ENCODE measurements around the gene RGS9. TPM values are rescaled to one million over a fixed set of nuclear protein-coding genes. Genes with fewer than 3 reads are reported as not detected.
A peak's percentile ranks its signal among the peaks of the same experiment; 100 is the strongest.

Gene RGS9
- total and polyA plus RNA-seq, 2 experiments from 2014 or later, result 3.1 to 3.3 TPM

DNA sequence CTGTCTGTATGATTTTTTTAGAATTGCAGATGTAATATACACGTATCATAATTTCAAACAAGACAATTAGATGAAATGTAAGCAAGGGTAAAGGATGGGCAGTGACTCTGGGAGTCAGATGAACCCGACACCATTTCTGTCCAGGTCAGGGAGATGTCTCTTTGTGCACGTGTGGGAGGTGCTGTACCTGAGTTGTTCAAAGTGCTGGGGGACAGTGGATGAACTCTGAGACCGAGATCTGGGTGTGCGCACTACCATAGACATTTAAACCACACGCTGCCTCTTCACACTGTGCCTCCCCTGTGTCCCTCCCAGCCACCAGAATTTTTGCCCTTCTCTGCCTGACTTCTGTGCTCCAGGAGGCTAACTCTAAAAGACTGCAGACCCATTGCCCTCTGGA is 5.9 kb upstream of the RGS9 start:
- WGBS (ENCODE audit: low lambda C conversion rate, missing lambda C conversion rate), result 74% methylated on average over 6 of the region's 6 CpGs
- TF ChIP-seq EZH2 (IDR thresholded peaks at IDR 0.05; ENCODE audit: borderline replicate concordance) (no peak), EZH2phosphoT487 (IDR thresholded peaks at IDR 0.05; ENCODE audit: low read depth, severe bottlenecking, unreplicated experiment) (no peak)
- TF ChIP-seq, protein P1, sequence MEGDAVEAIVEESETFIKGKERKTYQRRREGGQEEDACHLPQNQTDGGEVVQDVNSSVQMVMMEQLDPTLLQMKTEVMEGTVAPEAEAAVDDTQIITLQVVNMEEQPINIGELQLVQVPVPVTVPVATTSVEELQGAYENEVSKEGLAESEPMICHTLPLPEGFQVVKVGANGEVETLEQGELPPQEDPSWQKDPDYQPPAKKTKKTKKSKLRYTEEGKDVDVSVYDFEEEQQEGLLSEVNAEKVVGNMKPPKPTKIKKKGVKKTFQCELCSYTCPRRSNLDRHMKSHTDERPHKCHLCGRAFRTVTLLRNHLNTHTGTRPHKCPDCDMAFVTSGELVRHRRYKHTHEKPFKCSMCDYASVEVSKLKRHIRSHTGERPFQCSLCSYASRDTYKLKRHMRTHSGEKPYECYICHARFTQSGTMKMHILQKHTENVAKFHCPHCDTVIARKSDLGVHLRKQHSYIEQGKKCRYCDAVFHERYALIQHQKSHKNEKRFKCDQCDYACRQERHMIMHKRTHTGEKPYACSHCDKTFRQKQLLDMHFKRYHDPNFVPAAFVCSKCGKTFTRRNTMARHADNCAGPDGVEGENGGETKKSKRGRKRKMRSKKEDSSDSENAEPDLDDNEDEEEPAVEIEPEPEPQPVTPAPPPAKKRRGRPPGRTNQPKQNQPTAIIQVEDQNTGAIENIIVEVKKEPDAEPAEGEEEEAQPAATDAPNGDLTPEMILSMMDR (IDR thresholded peaks at IDR 0.05; ENCODE audit: poor library complexity), result no peak
- H3K4me3 ChIP-seq, result no peak overlapping the region
- H2AFZ ChIP-seq, result no peak overlapping the region
- H3K79me2 ChIP-seq, result no peaks in the 10 kb centered on the region
- H3K36me3 ChIP-seq (replicated peaks; ENCODE audit: insufficient read depth, low read depth), result no peaks in the 10 kb centered on the region
- peak overlapping the region; percentile 71 for H3K27ac ChIP-seq
- no peaks in the 10 kb centered on the region for H3K4me1 ChIP-seq (ENCODE audit: insufficient read depth)
- no peak for DNase-seq (ENCODE audit: low spot score)
- H4K20me1 ChIP-seq (ENCODE audit: insufficient read depth, poor library complexity, severe bottlenecking), result no peaks in the 10 kb centered on the region
- H3K27me3 ChIP-seq, result no peaks in the 10 kb centered on the region
- H3K4me2 ChIP-seq, result no peak overlapping the region
- H3K9me3 ChIP-seq (ENCODE audit: low read depth), result no peaks in the 10 kb centered on the region
- no peaks in the 10 kb centered on the region for H3K9me2 ChIP-seq (replicated peaks; ENCODE audit: insufficient read depth)

DNA sequence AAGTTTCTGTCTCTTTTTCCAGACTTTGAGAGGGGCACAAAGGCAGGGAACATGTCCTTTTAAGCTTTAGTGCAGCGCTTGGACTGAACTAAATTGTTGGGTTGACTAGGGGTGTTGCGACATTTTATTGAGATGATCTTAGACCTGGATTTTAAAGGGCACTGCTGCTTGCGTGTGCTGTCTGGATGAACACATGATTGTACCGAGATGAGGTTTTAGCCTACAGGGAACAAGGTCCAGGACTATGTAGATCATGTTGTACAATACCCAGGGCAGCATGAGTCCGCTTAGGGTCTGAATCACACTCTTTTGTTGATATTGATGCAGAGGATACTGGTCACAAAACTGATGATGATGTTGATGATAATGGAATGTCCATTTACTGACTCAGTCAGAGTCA is 5.2 kb upstream of the RGS9 start:
- peak overlapping the region; percentile 71 for H3K27ac ChIP-seq
- no peaks in the 10 kb centered on the region for H3K9me2 ChIP-seq (replicated peaks; ENCODE audit: insufficient read depth)
- TF ChIP-seq EZH2 (IDR thresholded peaks at IDR 0.05; ENCODE audit: borderline replicate concordance), result no peak
- no peak for TF ChIP-seq EZH2phosphoT487 (IDR thresholded peaks at IDR 0.05; ENCODE audit: low read depth, severe bottlenecking, unreplicated experiment)
- TF ChIP-seq, protein P1 (IDR thresholded peaks at IDR 0.05; ENCODE audit: poor library complexity), result no peak
- no peaks in the 10 kb centered on the region for H4K20me1 ChIP-seq (ENCODE audit: insufficient read depth, poor library complexity, severe bottlenecking)
- H3K36me3 ChIP-seq (replicated peaks; ENCODE audit: insufficient read depth, low read depth), result no peaks in the 10 kb centered on the region
- no peaks in the 10 kb centered on the region for H3K9me3 ChIP-seq (ENCODE audit: low read depth)
- no peaks in the 10 kb centered on the region for H3K79me2 ChIP-seq
- no peak overlapping the region for H3K4me3 ChIP-seq
- 77% methylated on average over 5 of the region's 5 CpGs for WGBS (ENCODE audit: low lambda C conversion rate, missing lambda C conversion rate)
- DNase-seq (ENCODE audit: low spot score), result peak; percentile 59
- H3K4me2 ChIP-seq, result no peak overlapping the region
- no peaks in the 10 kb centered on the region for H3K4me1 ChIP-seq (ENCODE audit: insufficient read depth)
- no peaks in the 10 kb centered on the region for H3K27me3 ChIP-seq
- H2AFZ ChIP-seq, result no peak overlapping the region

DNA sequence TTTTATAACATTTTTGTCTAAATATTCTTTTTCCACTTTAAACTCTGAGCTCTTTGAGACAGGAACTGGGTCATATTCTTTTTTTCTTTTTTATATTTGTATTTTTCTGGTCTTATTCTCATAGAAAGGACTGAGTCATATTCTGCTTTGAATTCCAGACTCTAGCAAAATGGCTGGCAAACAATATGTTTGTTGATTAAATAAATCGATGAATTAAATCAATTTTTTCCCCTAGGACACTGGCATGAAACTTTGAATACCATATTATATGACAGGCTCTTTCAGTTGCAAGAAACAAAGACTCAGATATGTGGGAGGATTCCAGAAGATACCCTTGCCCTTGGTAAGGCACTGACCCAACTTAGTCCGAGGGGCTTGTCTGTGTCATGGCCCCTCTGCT is 3.1 kb upstream of the RGS9 start:
- H3K9me2 ChIP-seq (replicated peaks; ENCODE audit: insufficient read depth), result no peaks in the 10 kb centered on the region
- no peak overlapping the region for H2AFZ ChIP-seq
- H3K79me2 ChIP-seq, result no peaks in the 10 kb centered on the region
- H4K20me1 ChIP-seq (ENCODE audit: insufficient read depth, poor library complexity, severe bottlenecking), result no peaks in the 10 kb centered on the region
- no peak for DNase-seq (ENCODE audit: low spot score)
- H3K27me3 ChIP-seq, result peaks cover 8% of the 10 kb centered on the region
- H3K4me3 ChIP-seq, result no peak overlapping the region
- 88% methylated on average over 2 of the region's 2 CpGs for WGBS (ENCODE audit: low lambda C conversion rate, missing lambda C conversion rate)
- no peak overlapping the region for H3K4me2 ChIP-seq
- no peaks in the 10 kb centered on the region for H3K4me1 ChIP-seq (ENCODE audit: insufficient read depth)
- no peaks in the 10 kb centered on the region for H3K9me3 ChIP-seq (ENCODE audit: low read depth)
- no peaks in the 10 kb centered on the region for H3K36me3 ChIP-seq (replicated peaks; ENCODE audit: insufficient read depth, low read depth)
- TF ChIP-seq, protein P1 (IDR thresholded peaks at IDR 0.05; ENCODE audit: poor library complexity), result no peak
- TF ChIP-seq EZH2 (IDR thresholded peaks at IDR 0.05; ENCODE audit: borderline replicate concordance) (no peak), EZH2phosphoT487 (IDR thresholded peaks at IDR 0.05; ENCODE audit: low read depth, severe bottlenecking, unreplicated experiment) (no peak)
- H3K27ac ChIP-seq, result no peak overlapping the region
